Measurements from ENCODE around the gene RPS6KA2. TPM values are rescaled to one million over a fixed set of nuclear protein-coding genes. Genes with fewer than 3 reads are reported as not detected.

Gene RPS6KA2
- total and polyA plus RNA-seq, 7 experiments from 2014 or later: 4.5 to 17.1 (median 6.6) TPM

GRCh38 chr6:166410426-166410935 lies 216.6 kb downstream of the RPS6KA2 start:
- peaks cover 0 to 5% (median 0%) of the 10 kb centered on the region in 11 donors for H3K9me3 Mint-ChIP-seq

DNA sequence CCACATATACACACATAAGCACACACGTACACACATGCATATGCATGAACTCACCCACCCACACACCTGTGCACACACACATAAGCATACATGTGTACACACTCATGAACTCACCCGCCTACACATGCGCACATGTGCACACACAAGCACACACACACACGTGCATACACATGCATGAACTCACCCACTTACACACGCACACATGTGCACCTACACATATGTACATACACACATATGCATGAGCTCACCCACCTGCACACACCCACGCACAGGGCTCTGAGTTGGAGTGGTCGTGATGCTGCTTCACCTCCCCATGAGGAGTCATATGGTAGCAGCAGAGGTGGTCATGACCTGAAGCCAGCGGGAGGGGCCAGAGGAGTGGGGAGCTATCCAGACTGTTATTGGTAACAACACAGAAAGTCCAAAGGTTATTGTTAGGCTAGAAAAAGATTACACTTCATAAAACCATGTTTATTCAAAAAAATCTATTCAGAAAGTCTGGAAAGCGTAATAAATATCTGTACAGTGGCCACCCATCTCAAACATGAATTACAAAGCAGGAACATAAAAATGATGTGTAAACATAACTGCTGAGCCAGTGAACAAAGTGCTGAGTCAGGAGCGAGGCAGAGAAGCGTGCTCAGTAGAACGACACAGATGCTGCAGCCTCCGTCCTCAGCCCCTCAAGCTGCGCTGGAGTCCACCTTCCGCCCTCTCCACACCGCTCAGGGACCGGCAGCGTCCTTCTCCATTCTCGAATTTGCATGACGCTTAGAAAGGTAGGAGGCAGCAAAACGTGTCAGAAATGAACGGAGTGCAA lies 217.9 kb downstream of the RPS6KA2 start:
- ATAC-seq: no peak
- H3K27ac Mint-ChIP-seq: peak overlapping the region in 5 of 9 donors; percentile 47 to 96 (median 88)
- H3K27me3 ChIP-seq (ENCODE audit: control insufficient read depth in 2 of 2, insufficient read depth in 2 of 2, low read length in 2 of 2): no peaks in the 10 kb centered on the region
- no peaks in the 10 kb centered on the region for H3K36me3 ChIP-seq (ENCODE audit: control insufficient read depth in 2 of 3, insufficient read depth in 3 of 3, low read length in 3 of 3)
- peak overlapping the region in 1 of 10 donors; percentile 17 for H3K4me3 Mint-ChIP-seq
- H3K36me3 Mint-ChIP-seq: no peaks in the 10 kb centered on the region
- intact Hi-C loops (cut with micrococcal nuclease): loop anchor here in 1 of 2 donors (10.0 kb wide), 1 partner anchor 524 kb away; no protein-coding TSS in a partner anchor
- H3K27me3 Mint-ChIP-seq: peaks cover 0 to 11% (median 0%) of the 10 kb centered on the region in 5 donors
- H3K4me3 ChIP-seq (ENCODE audit: low read length): no peak overlapping the region
- H3K27ac ChIP-seq (ENCODE audit: low read depth, low read length): no peak overlapping the region
- CTCF ChIA-PET: interaction anchor here (3.3 kb wide), 1 partner anchor 9 kb away, joined by 28 read pairs; no protein-coding TSS in a partner anchor
- H3K9me3 Mint-ChIP-seq: no peaks in the 10 kb centered on the region
- POLR2A ChIA-PET: interaction anchor here (0.6 to 0.8 kb wide), 2 partner anchors 21 to 265 kb away, joined by 3 to 4 read pairs; no protein-coding TSS in a partner anchor
- H3K4me1 Mint-ChIP-seq: peaks cover 26 to 50% (median 42%) of the 10 kb centered on the region in 7 donors
- no peaks in the 10 kb centered on the region for H3K9me3 ChIP-seq (ENCODE audit: control insufficient read depth in 2 of 3, low read length in 3 of 3)
- DNase-seq: no peak
- H3K4me1 ChIP-seq (ENCODE audit: control insufficient read depth in 2 of 2, insufficient read depth in 2 of 2, low read length in 2 of 2): peaks cover 35 to 37% of the 10 kb centered on the region in 2 donors

More at GRCh38 chr6:166410426-166410935, 216.6 kb downstream of the RPS6KA2 start:
- Histone ChIP-seq H3K4me3 (ENCODE audit: low read length) (no peak overlapping the region), H3K4me1 (ENCODE audit: control insufficient read depth in 2 of 2, insufficient read depth in 2 of 2, low read length in 2 of 2) (peaks cover 48% of the 10 kb centered on the region in 2 donors), H3K27ac (ENCODE audit: low read depth, low read length) (no peak overlapping the region), H3K27me3 (ENCODE audit: control insufficient read depth in 2 of 2, insufficient read depth in 2 of 2, low read length in 2 of 2) (no peaks in the 10 kb centered on the region), H3K36me3 (ENCODE audit: control insufficient read depth in 2 of 3, insufficient read depth in 3 of 3, low read length in 3 of 3) (no peaks in the 10 kb centered on the region), H3K9me3 (ENCODE audit: control insufficient read depth in 2 of 3, low read length in 3 of 3) (no peaks in the 10 kb centered on the region)
- H3K4me3 Mint-ChIP-seq: peak overlapping the region in 9 of 10 donors; percentile 11 to 97 (median 58)
- peaks cover 0 to 7% (median 5%) of the 10 kb centered on the region in 5 donors for H3K36me3 Mint-ChIP-seq
- peak overlapping the region in 8 of 9 donors; percentile 88 to 97 (median 93) for H3K27ac Mint-ChIP-seq
- H3K4me1 Mint-ChIP-seq: peaks cover 38 to 61% (median 55%) of the 10 kb centered on the region in 7 donors
- POLR2A ChIA-PET: interaction anchor here (1.0 to 1.9 kb wide), 2 partner anchors 29 to 78 kb away, joined by 3 to 13 read pairs; no protein-coding TSS in a partner anchor
- peaks cover 0 to 11% (median 0%) of the 10 kb centered on the region in 5 donors for H3K27me3 Mint-ChIP-seq
- ATAC-seq (no peak), DNase-seq (no peak)
- intact Hi-C loops (cut with micrococcal nuclease): loop anchor here in 1 of 2 donors (10.0 kb wide), 1 partner anchor 584 kb away; the partner anchor contains the start of gene CEP43
- CTCF ChIA-PET: interaction anchor here (0.7 to 3.3 kb wide), 3 partner anchors 10 to 97 kb away, joined by 3 to 28 read pairs (median 5); no protein-coding TSS in a partner anchor

DNA sequence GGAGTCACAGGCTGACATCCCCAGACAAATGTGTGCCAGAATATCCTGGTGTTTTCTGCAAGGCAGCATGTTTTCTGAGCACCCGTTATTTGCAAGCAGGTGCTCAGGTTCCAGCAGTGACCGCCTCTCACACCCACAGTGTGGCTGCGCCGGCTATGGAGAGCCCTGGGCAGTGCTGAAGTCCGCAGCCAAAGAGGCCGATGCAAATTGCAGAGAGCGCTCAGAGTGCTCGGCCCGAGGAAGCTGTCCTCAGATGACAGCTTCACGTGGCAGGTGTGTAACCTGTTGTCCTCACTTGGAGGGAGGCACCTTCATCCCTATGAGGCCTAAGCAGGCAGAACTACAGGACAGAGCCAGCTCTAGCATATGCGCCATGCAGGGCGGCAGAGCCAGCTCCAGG lies 220.9 kb downstream of the RPS6KA2 start:
- H3K4me3 ChIP-seq (ENCODE audit: low read length): no peak overlapping the region
- Mint-ChIP-seq H3K9me3 (no peaks in the 10 kb centered on the region), H3K27me3 (peaks cover 0 to 11% (median 0%) of the 10 kb centered on the region in 5 donors), H3K36me3 (no peaks in the 10 kb centered on the region), H3K4me3 (no peak overlapping the region), H3K27ac (peak overlapping the region in 1 of 9 donors; percentile 22), H3K4me1 (peaks cover 9 to 25% (median 16%) of the 10 kb centered on the region in 7 donors)
- intact Hi-C loops (cut with micrococcal nuclease): loop anchor here in 1 of 2 donors (10.0 kb wide), 1 partner anchor 521 kb away; no protein-coding TSS in a partner anchor
- H3K36me3 ChIP-seq (ENCODE audit: control insufficient read depth in 2 of 3, insufficient read depth in 3 of 3, low read length in 3 of 3): no peaks in the 10 kb centered on the region
- ChIA-PET POLR2A (no interaction called here), CTCF (no interaction called here)
- no peaks in the 10 kb centered on the region for H3K9me3 ChIP-seq (ENCODE audit: control insufficient read depth in 2 of 3, low read length in 3 of 3)
- ATAC-seq (no peak), DNase-seq (no peak)
- no peak overlapping the region for H3K27ac ChIP-seq (ENCODE audit: low read depth, low read length)
- H3K4me1 ChIP-seq (ENCODE audit: control insufficient read depth in 2 of 2, insufficient read depth in 2 of 2, low read length in 2 of 2): peaks cover 6 to 11% of the 10 kb centered on the region in 2 donors
- no peaks in the 10 kb centered on the region for H3K27me3 ChIP-seq (ENCODE audit: control insufficient read depth in 2 of 2, insufficient read depth in 2 of 2, low read length in 2 of 2)

GRCh38 chr6:166405386-166405785 lies 221.7 kb downstream of the RPS6KA2 start:
- H3K4me1 Mint-ChIP-seq: peaks cover 6 to 20% (median 10%) of the 10 kb centered on the region in 7 donors
- CTCF ChIA-PET: interaction anchor here (0.9 to 1.9 kb wide), 2 partner anchors 92 to 108 kb away, joined by 3 to 4 read pairs; no protein-coding TSS in a partner anchor
- intact Hi-C loops (cut with micrococcal nuclease): loop anchor here in 1 of 2 donors (10.0 kb wide), 1 partner anchor 521 kb away; no protein-coding TSS in a partner anchor

DNA sequence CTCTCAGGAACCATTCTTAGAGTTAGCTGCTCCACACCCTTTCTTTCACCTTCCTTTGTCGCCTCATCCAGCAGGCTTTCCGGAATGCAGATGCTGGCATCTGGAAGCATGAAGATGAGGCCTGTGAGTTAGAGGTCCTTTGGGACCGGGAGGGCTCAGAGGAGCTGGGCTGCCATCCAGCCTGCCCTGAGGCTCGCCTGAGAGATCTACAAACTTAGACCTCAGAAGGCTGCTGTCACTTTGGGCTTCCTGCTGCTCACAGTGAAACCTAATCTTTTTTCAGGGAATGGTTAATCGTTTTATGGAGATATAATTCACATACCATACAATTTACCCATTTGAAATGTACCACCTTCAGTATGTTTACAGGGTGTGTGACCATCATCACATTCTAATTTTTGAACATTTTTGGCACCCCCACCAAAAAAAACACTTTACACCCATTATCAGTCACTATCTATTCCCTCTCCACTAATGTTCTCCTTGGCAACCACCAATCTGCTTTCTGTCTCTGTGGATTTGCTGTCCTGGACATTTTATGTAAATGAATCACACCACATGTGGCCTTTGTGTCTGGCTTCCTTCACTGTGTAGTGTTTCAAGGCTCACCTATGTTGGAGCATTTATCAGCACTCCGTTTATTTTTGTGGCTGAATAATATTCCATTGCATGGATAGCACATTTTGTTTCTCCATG lies 224.3 kb downstream of the RPS6KA2 start:
- Mint-ChIP-seq H3K4me3 (no peak overlapping the region), H3K36me3 (peaks cover 0 to 6% (median 0%) of the 10 kb centered on the region in 5 donors), H3K27me3 (peaks cover 0 to 6% (median 4%) of the 10 kb centered on the region in 5 donors), H3K9me3 (peaks cover 0 to 2% (median 0%) of the 10 kb centered on the region in 11 donors), H3K27ac (peak overlapping the region in 5 of 9 donors; percentile 19 to 77 (median 54)), H3K4me1 (peaks cover 0 to 7% (median 4%) of the 10 kb centered on the region in 7 donors)
- intact Hi-C loops (cut with micrococcal nuclease): loop anchor here in 1 of 2 donors (10.0 kb wide), 1 partner anchor 518 kb away; no protein-coding TSS in a partner anchor
- no peaks in the 10 kb centered on the region for H3K9me3 ChIP-seq (ENCODE audit: control insufficient read depth in 2 of 3, low read length in 3 of 3)
- H3K4me3 ChIP-seq (ENCODE audit: low read length): no peak overlapping the region
- H3K4me1 ChIP-seq (ENCODE audit: control insufficient read depth in 2 of 2, insufficient read depth in 2 of 2, low read length in 2 of 2): peaks cover 4 to 6% of the 10 kb centered on the region in 2 donors
- no peak for ATAC-seq
- H3K36me3 ChIP-seq (ENCODE audit: control insufficient read depth in 2 of 3, insufficient read depth in 3 of 3, low read length in 3 of 3): no peaks in the 10 kb centered on the region
- CTCF ChIA-PET: no interaction called here
- H3K27ac ChIP-seq (ENCODE audit: low read depth, low read length): no peak overlapping the region
- H3K27me3 ChIP-seq (ENCODE audit: control insufficient read depth in 2 of 2, insufficient read depth in 2 of 2, low read length in 2 of 2): no peaks in the 10 kb centered on the region
- no peak for DNase-seq
- POLR2A ChIA-PET: no interaction called here

More at GRCh38 chr6:166405386-166405785, 221.7 kb downstream of the RPS6KA2 start:
- Mint-ChIP-seq H3K36me3 (no peaks in the 10 kb centered on the region), H3K9me3 (no peaks in the 10 kb centered on the region), H3K27ac (peak overlapping the region in 2 of 9 donors; percentile 65 to 70), H3K27me3 (peaks cover 0 to 6% (median 0%) of the 10 kb centered on the region in 5 donors), H3K4me3 (no peak overlapping the region)
- H3K27me3 ChIP-seq (ENCODE audit: control insufficient read depth in 2 of 2, insufficient read depth in 2 of 2, low read length in 2 of 2): no peaks in the 10 kb centered on the region
- no peaks in the 10 kb centered on the region for H3K9me3 ChIP-seq (ENCODE audit: control insufficient read depth in 2 of 3, low read length in 3 of 3)
- H3K4me1 ChIP-seq (ENCODE audit: control insufficient read depth in 2 of 2, insufficient read depth in 2 of 2, low read length in 2 of 2): peaks cover 4 to 8% of the 10 kb centered on the region in 2 donors
- DNase-seq (no peak), ATAC-seq (no peak)
- no peak overlapping the region for H3K27ac ChIP-seq (ENCODE audit: low read depth, low read length)
- no peaks in the 10 kb centered on the region for H3K36me3 ChIP-seq (ENCODE audit: control insufficient read depth in 2 of 3, insufficient read depth in 3 of 3, low read length in 3 of 3)
- POLR2A ChIA-PET: no interaction called here
- no peak overlapping the region for H3K4me3 ChIP-seq (ENCODE audit: low read length)
